HG03457 (cell line): ENCODE measurements around the gene SLC35A3.
"Not testable (repeated sequence)": the region's sequence is repeated elsewhere in the genome, so short reads cannot be mapped to it uniquely, and the experiment has no call there.

Source experiments
- ATAC-seq: cut with Tn5 transposase; IDR thresholded peaks from one replicate; pipeline ENCODE4 v1.9.1; 2021; ENCODE audit warnings: moderate number of reproducible peaks; ENCODE audit not compliant: unreplicated experiment

Gene SLC35A3

GRCh38 chr1:99969729-99970621 lies at the start of gene SLC35A3:
TSS of gene SLC35A3 (plus strand) at chr1:99969996. CDS start at chr1:99993555, 23,559 bp downstream.
- ATAC-seq = peak; percentile 89

- no peak for ATAC-seq
Measured at GRCh38 chr1:99934801-99935200, 35.0 kb upstream of the SLC35A3 start.

GRCh38 chr1:99935534-99935933 lies 34.3 kb upstream of the SLC35A3 start:
- no peak for ATAC-seq

GRCh38 chr1:99936071-99936470 lies 33.7 kb upstream of the SLC35A3 start:
- ATAC-seq = no peak

GRCh38 chr1:99942723-99943122 lies 27.1 kb upstream of the SLC35A3 start:
- ATAC-seq = no peak

DNA sequence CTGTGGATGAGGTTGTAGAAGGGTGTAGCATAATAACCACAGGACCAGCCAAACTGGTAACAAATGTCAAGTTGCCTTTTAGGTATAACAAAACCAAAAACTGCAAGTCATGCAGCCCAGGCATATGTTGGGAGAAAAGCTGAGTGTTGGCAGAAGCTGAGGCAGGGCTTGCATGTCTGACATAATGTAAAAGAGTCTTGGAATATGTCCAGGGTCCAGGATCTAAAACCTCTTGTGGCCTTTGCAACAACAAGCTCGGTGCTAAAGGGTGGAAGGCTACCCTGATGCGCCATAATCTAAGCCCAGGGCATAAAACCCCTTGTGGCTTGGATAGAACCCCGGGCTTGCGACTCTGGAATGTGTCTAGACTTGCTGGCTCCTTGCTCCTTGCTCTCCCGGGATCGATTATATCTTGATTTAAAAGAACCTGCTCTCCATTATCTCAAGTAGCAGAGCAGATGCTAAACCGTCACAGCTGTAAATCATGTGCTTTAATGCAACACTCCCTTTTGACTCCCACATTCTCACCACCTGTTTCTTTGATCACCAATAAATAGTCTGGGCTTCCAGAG lies 26.5 kb upstream of the SLC35A3 start:
- ATAC-seq = no peak

- no peak for ATAC-seq
Measured at GRCh38 chr1:99944192-99944591, 25.6 kb upstream of the SLC35A3 start.

- ATAC-seq = no peak
Measured at GRCh38 chr1:99945174-99945573, 24.6 kb upstream of the SLC35A3 start.

DNA sequence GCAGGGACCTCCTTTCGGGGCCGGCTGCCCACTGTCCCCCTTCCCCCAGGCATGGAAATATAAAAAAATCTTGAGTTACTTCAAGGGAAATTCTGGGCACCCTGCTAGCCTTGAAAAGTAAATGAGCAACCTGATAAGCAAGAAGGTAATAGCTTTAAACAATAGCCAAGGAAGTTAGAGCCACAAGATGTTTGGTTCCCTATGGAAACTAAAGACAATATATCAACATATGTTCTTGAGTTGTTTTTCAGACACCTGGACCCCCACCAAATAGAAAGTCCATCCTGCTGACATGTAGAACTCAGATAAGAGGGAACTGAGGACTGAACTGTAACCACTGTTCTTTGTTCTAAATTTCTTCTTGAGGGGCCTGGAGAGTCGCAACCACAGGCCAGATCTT lies 19.3 kb upstream of the SLC35A3 start:
- no peak for ATAC-seq

DNA sequence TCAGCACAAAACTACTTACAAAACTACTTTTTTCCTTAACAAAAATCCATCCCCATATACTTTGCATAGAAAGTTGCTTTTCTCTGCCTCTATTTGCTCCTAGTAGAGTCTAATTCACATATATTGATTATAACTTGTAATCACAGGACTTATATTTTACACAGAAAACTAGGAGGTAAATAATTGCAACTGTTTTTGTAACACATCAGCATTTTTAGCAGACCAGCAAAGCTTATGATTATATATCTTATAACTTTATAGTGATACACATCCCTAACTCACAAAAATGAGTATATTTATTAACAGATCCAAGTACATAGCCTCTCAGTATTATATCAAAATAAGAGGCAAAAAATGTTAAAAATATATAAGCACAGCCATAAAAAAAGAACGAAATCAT lies 17.3 kb upstream of the SLC35A3 start:
- ATAC-seq = no peak

GRCh38 chr1:99955375-99955774 lies 14.4 kb upstream of the SLC35A3 start:
- ATAC-seq = no peak

GRCh38 chr1:99956755-99957154 lies 13.0 kb upstream of the SLC35A3 start:
- no peak for ATAC-seq

GRCh38 chr1:99957818-99958217 lies 12.0 kb upstream of the SLC35A3 start:
- ATAC-seq = no peak

DNA sequence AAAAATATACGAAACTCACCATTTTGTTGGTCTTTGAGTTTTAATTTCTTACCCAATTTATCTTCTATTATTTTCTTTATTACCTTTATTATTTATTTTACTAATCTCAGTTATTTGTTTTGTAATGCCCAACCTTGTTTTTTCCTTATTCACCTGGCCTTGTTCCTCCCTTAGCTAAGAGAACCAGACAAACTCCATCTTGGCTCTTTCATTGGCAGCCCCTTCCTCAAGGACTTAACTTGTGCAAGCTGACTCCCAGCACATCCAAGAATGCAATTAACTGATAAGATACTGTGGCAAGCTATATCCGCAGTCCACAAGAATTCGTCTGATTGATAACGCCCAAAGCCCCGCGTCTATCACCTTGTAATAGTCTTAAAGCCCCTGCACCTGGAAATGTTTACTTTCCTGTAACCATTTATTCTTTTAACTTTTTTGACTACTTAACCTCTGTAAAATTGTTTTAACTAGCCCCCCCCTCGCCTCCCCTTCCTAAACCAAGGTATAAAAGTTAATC lies 10.5 kb upstream of the SLC35A3 start:
- ATAC-seq = not testable (repeated sequence)

DNA sequence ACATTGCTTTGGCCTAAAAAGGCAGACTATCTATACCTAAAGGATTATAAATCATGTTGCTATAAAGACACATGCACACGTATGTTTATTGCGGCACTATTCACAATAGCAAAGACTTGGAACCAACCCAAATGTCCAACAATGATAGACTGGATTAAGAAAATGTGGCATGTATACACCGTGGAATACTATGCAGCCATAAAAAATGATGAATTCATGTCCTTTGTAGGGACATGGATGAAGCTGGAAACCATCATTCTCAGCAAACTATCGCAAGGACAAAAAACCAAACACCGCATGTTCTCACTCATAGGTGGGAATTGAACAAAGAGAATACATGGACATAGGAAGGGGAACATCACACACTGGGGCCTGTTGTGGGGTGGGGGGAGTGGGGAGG lies 9.5 kb upstream of the SLC35A3 start:
- not testable (repeated sequence) for ATAC-seq

GRCh38 chr1:99963041-99963795 lies 6.6 kb upstream of the SLC35A3 start:
- ATAC-seq = no peak

GRCh38 chr1:99964806-99965205 lies 5.0 kb upstream of the SLC35A3 start:
- ATAC-seq = no peak

- no peak for ATAC-seq
Measured at GRCh38 chr1:99965646-99966375, 4.0 kb upstream of the SLC35A3 start.

- ATAC-seq = no peak
Measured at GRCh38 chr1:99968214-99968613, 1.6 kb upstream of the SLC35A3 start.

GRCh38 chr1:99969260-99969728 lies 502 bp upstream of the SLC35A3 start:
- ATAC-seq = no peak
